HG02852 (cell line): ENCODE data around the gene TTC3.

Experiments used
- ATAC-seq: cut with Tn5 transposase; IDR thresholded peaks from one replicate; pipeline ENCODE4 v1.9.1; 2021; ENCODE audit warnings: mild to moderate bottlenecking, moderate library complexity; ENCODE audit not compliant: unreplicated experiment

Gene TTC3

GRCh38 chr21:37245151-37245550 lies 172.1 kb downstream of the TTC3 start:
- no peak for ATAC-seq

GRCh38 chr21:37248298-37248697 lies 175.2 kb downstream of the TTC3 start:
- ATAC-seq = no peak

- ATAC-seq = no peak
These were observed 176.3 kb downstream of the TTC3 start for GRCh38 chr21:37249112-37249904.

DNA sequence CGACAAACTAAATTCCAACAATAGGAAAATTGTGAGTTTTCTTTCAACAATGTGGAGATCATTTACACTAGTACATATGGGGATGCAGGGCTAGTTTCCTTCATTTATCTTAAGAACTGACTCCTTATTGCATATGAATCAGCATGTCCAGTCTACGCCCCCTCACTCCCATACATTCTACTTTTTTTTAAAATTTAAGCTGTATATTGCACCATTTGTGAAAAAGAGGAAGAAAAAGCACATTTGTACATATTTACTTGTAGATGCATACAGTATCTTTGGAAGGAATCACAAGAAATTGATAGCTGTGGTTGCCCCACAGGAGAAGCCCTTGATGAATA lies 178.2 kb downstream of the TTC3 start:
- no peak for ATAC-seq
